HG03108 (cell line): ENCODE data around the gene ADM.
"Not testable (repeated sequence)": the region's sequence is repeated elsewhere in the genome, so short reads cannot be mapped to it uniquely, and the experiment has no call there.

Experiments
- ATAC-seq: cut with Tn5 transposase; IDR thresholded peaks from one replicate; pipeline ENCODE4 v1.9.1; 2021; ENCODE audit warnings: moderate library complexity; ENCODE audit not compliant: unreplicated experiment

ADM gene, protein sequence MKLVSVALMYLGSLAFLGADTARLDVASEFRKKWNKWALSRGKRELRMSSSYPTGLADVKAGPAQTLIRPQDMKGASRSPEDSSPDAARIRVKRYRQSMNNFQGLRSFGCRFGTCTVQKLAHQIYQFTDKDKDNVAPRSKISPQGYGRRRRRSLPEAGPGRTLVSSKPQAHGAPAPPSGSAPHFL

DNA sequence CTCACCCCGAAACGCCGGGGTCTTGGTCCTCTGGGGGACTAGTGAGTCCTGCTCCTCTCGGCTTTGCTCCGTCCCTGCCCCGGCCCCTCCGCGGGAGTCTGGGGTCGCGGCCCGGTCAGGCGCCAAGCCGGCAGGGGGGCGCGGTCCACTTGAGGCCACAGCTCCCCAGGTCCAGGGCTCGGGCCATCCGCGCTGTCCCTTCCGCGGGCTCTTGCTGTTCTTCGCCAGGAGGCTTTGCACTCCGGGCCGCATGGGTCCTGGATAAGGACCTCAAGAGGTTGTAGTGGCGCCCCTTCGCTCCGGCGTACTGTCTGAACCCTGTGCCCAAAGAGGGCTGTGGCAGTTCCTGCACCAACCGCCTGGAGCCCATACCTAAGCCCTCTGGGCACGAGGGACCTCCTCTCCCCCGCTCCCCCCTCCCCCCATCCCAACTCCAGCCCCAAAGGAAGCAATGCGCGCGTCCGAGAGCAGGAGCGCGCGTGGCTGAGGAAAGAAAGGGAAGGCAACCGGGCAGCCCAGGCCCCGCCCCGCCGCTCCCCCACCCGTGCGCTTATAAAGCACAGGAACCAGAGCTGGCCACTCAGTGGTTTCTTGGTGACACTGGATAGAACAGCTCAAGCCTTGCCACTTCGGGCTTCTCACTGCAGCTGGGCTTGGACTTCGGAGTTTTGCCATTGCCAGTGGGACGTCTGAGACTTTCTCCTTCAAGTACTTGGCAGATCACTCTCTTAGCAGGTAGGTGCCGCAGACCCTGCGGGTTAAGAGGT lies at the start of gene ADM:
Gene ADM, plus strand, starts transcription at position 579 of the 767 bp plus-strand sequence. CDS start 628 bp downstream, outside the sequence.
- ATAC-seq, result no peak

DNA sequence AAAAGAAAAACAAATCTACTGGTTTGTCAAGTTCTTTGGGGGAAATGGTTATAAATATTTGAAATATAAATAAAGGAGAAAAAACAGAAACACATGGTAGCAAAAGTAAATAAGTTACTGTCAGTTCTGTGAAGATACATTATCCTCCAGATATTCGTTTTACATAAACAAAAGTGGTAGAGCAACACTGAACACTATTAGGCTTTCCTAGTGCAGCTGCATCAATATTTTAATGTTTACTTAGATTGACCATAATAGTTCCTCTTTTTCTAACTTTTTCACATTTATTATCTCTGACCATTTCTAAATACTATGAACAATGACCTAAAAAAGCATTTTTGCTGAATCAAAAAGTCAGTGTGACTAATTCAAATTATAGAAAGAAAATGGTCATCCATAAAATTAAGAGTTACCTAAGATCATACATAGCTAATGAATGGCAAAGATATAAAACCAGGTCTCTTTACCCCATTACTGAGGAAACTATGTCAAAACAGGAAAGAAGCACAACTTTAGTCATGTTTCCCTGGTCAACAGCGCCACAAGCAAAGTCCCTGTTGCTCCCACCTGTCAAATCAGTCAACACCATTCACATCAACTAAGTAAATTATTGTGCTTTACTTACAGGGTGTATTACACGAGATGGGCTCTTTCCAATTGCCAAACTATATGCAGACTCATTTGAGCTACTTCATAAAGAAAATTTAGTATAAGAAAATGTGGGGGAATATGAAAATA lies 49.3 kb upstream of the ADM start:
- no peak for ATAC-seq

DNA sequence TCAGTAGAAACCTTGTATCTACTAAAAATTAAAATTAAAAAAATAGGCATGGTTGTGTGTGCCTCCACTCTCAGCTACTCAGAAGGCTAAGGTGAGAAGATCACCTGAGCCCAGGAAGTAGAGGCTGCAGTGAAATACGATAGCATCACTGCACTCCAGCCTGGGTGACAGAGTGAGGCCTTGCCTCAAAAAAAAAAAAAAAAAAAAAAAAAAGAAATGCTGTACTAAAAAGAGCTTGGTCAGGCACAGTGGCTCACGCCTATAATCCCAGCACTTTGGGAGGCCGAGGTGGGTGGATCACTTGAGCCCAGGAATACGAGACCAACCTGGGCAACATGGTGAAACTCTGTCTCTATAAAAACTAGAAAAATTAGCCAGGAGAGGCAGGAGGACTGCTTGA lies 47.4 kb upstream of the ADM start:
- ATAC-seq, result no peak

DNA sequence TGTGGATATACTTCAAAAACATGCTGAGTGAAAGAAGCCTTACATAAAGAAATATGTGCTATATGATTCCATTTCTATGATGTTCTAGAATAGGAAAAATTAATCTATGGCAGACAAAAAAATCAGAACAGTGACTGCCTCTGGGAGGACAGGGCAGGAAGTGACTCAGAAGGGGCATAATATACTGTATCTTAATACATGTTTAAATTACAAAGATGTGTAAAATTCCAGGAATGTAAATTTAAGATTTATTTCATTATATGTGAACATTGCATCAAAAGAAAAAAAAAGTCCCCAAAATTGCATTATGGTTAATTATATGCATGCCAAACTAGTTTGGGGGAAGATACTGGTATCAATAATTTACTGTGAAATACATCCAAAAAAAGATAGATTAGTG lies 43.1 kb upstream of the ADM start:
- ATAC-seq, result no peak

DNA sequence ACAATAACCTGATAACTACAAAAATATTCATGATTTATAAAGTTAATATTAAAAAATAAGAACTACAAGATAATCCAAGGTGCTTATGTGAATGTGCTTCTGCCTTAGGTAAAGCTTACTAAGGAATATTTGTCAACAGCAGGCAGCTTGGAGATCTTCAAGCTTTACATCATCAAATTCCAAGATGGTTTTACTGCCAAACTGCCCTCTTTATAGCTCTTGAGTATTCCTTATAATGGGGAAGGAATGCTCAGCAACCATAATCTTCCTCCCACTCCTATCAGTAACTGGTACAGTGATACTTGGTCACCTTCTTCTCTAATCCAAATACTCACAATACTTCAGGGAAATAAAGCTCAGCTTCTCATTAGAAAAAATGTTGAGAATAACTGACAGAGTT lies 40.9 kb upstream of the ADM start:
- ATAC-seq, result no peak

DNA sequence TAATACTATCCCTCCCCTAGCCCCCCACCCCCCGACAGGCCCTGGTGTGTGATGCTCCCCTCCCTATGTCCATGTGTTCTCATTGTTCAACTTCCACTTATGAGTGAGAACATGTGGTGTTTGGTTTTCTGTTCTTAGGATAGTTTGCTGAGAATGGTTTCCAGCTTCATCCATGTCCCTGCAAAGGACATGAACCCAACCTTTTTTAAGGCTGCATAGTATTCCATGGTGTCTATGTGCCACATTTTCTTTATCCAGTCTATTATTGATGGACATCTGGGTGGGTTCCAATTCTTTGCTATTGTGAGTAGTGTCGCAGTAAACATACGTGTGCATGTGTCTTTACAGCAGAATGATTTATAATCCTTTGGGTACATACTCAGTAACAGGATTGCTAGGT lies 40.2 kb upstream of the ADM start:
- ATAC-seq, result not testable (repeated sequence)

DNA sequence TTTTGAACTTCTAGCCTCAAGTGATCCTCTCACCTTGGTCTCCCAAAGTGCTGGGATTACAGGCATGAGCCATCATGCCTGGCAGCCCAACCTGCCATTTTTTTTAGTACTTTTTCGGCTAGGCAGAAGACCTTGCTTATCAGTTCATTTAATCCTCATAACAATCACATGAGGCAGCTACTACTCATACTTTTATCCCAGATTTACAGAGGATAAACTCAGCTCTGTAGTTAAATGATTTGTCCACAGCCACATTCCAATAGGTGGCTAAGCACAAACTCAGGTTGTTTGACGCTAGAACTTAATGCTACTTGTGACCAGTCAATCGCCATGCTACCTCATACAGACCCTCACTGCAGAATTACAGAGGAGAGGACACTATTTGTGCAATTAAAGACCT lies 38.9 kb upstream of the ADM start:
- no peak for ATAC-seq

DNA sequence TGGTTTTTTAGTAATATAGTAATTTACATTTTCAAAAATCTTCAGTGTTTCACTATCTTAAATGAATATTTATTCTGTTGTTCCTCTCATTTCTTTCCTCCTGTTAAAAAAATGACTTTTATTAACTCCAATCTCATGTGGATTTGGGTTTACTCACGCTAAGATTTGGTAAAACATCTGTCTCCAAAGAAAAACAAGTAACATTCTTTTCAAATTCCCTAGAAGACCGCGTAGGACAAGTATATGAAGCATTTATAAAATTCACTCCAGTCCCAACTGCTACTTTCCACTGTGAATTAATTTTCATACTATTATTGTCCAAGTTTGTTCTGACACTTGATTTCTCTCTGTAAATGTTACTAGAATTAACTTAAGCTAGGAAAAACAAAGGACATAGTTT lies 37.1 kb upstream of the ADM start:
- no peak for ATAC-seq

DNA sequence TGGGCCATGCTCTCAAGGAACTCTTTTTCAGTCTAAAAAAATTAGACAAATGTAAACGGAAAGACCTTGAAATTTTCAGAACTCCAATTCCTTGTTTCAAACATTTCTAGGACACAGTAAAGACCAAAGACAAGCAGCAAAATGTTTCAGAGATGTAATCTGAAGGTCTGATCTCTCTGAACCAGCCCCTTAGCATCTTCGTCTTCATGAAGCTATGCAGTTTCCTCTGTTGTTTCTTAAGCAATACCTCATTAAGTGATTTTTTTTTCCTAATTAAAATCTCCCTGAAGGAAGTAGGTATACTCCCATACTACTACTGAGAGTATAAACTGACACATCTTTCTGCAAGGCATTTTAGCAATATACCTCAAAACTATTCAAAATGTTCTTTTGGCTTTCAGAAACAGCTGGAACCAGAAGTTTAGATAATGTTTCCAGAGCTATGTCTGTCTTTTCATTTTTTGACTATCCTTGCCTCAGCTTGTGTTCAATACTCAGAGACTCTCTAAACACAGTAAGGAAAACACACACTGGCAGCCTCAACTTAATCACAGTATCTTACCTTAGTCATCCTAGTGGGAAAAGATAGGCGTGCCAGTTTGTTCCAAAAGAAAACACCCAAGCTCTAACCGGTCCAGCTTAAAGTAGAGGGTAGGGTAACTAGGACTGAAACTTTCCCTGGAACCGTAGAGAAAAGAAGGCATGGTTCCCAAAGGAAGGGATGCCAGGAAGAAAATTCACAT lies 36.0 kb upstream of the ADM start:
- ATAC-seq, result no peak

DNA sequence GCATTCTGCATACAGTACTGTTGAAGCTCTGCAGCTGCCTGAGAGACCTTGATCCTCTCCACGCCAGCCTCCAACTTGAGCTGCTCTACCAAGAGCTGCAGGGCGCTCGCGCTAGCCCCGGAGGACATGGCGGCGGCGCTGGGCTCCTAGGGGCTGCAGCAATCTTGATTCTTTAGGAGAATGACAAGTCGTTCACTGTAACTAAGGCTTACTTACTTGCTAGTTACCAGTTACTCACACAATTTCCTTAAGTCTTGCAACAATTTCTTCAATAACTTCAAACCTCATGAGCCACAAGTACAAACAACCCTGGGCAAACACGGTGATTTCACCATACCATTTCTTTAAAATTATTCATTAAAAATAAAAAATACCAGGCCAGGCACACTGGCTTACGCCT lies 32.7 kb upstream of the ADM start:
- ATAC-seq, result no peak

DNA sequence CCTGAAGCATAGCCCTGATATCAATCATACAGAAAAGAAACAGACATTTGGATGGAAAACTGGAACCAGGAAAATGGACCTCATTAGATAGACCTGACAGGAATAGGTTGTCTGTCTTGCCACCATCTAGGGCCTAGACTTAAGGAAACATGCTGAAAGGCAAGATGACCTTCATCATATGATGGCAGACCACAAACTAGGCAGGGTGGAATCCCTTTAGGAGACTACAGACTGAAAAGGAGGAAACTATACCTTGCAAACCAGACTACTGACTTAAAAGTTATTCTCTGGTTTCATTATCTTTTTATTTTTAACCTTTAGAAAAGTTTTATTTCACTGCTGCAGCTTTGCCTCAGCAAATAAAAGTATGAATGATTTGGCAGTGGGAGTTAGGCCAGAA lies 31.1 kb upstream of the ADM start:
- ATAC-seq, result no peak

DNA sequence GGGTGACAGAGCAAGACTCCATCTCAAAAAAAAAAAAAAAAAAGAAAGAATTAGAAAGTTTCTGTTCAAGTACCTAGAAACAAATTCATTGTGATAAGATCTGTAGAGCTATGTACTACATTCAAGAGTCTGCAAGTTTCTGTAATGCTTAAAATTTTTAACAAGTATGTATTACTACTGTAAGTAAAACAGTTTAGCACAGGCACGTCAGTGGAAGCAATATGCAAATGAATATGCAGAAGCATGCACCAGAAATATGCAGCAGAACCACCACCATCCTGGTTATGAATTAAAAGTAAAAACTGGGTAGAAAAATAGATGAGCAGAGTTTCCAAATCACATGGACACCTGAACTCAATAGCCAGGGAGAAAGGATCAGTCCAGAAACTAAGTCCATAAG lies 30.1 kb upstream of the ADM start:
- no peak for ATAC-seq

DNA sequence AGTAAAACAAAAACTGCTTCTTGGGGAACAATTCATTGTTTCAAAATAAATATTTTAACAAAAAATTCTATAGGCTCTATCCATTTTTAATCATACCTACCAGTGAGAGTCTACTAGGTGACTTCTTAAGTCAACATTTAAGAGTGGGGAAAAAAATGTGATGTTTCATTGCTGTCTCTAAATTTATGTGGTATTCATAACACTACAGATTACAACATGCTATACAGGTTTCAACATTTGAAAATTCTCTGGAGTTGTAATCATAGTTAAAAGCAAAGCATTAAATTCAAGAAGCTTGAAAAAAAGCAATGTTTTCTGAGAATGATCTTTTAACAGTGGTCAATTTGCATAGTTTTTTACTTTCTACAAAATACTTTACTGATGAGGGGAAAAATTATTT lies 29.2 kb upstream of the ADM start:
- ATAC-seq, result no peak

DNA sequence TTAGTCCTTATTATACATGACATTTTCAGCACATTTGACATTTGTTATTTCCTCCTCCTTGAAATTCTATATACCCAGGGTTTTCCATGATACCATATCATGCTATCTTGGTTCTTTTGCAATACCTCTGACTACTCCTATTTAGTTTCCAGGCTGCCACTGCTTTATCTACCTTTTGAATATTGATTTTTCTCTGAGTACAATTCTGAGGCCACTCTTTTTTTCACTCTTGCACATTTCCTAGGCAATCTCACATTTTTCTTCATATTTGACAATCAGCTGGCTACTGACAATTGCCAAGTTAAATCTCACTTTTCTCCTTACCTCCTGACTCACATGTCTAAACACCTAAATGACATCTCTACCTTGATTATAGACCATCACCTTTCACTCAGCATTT lies 22.8 kb upstream of the ADM start:
- no peak for ATAC-seq

DNA sequence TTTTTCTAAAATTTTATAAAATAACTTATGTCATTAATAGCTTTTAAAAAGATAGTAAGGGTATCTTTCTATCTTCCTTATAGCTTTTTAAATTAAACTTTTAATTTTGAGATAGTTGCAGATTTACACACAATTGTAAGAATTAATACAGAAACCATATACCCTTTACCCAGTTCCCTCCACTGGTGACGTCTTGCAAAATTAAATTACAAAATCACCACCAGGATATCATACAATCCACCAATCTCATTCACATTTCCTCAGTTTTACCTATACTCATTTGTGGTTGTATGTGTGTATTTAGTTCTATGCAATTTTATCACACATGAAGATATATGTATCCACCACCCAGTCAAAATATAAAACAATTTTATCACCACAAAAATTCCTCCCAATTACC lies 20.9 kb upstream of the ADM start:
- ATAC-seq, result no peak

DNA sequence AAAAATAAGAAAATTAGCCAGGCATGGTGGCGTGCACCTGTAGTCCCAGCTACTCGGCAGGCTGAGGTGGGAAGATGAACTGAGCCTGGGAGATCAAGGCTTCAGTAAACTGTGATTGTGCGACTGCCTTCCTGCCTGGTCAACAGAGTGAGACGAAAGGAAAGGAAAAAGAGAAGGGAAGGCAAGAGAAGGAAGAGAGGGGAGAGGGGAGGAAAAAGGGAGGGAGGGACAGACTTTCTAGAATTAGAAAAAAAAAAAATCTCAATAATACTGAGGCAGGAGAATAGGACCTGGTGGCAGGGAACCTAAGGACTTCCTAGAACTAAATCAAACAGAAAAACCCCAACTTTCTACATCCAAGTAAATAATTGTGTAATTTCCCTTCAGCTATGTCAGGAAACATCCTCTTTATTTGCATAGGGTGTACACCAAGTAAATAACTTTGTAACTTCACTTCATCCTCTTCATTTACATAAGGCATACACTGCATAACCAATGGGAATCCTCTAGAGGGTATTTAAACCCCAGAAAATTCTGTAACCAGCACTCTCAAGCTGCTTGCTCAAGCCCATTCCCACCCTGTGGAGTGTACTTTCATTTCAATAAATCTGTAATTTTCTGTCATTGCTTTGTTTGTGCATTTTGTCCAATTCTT lies 19.6 kb upstream of the ADM start:
- ATAC-seq, result no peak

DNA sequence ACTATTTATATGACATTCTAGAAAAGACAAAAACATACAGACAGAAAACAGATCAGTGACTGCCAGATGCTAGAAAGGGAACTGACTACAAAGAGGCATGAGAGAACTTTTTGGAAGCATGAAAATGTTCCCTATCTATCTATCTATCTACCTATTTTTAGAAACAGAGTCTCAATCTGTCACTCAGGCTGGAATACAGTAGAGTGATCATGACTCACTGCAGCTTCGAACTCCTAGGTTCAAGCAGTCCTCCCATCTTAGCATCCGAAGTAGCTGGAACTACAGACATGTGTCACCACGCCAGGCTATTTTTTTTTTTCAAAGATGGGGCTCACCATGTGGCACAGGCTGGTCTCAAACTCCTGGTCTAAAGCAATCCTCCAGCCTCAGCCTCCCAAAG lies 17.7 kb upstream of the ADM start:
- ATAC-seq, result no peak

DNA sequence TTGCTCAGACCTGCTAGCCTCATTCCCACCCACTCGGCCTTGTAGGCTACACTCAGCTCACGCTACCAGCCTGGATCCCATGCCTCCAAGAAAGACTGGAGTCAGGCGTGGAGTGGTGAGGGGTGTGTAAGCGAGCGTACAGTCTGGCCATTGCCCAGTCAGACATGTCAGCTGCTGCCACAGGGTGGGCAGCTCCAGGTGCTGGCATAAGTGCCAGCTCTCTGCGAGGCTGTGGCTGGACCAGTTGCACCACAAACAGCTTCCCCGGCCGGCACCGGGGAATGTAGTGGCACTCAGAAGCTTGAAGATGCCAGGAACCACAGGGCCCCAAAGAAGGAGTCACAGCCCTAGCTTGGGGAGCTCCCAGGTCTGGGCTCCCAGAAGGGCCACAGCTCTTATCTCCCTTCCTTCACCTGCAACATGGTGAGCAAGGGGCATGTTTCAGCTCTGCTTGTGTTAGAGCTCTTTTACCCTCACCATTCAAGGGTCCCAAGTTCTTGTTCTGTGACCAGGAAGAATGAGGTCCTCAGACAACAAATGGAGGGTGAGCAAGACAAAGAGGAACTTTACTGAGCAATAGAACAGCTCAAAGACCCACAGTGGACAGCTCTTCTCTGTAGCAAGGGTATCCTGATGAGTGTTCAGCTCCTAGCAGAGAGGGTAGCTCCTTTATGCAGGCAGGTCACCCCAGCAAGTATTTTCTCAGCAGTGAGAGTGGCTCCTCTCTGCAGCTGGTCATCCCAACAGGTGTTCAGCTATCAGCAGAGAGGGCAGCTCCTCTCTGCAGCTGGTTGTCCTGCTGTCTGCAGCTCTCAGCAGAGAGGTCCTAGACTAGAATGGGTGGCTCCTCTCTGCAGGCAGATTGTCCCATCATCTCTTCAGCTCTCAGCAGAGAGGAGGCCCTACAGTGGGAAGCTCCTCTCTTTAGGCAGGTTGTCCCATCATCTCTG lies 16.8 kb upstream of the ADM start:
- no peak for ATAC-seq

DNA sequence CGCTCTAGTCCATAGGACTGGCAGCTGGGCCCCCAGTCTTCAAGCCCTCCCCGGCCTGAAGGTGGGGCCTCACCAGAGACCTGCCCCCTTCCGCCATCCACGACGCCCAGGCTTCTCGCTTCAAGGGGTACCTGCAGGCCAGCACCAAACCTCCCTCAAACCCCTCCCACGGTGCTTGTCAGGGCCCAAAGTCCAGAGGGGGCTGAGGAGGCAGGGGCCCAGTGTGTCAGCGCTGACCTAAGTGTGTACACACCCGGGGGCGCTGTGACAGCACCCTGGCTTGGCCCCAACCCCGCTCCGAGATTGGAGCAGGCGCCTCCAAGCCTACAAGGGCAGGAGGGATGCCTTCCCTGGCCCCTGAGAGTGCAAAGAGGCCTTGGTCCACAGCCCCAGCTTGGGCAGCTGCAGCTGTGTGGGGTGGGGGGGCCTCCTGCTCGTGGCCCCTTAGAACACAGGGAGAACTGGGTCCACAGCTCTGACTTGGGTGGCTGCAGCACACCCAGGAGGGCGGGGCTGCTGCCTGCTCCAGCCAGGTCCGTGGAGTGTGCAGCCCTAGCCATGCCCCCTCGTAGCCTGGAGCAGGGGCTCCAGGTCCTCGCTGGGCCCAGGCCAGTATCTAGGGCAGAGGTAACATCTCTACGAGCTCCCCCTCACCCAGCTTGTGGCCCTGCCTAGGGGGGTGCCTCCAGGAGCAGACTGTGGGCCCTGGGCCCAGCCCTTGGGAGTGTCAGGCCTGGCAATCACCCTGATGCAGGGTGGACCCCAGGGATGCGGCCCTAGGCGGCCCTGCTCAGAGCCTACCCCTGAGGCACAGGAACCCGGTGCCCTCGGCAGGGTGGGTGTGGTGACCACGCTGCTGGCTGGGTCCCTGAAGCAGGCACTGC lies 15.8 kb upstream of the ADM start:
- no peak for ATAC-seq
